ENCODE data around the gene SLC31A1.

Gene SLC31A1

GRCh38 chr9:113221003-113221799 lies at the start of gene SLC31A1, which contains the start of gene FKBP15:
Gene SLC31A1, plus strand, starts transcription at chr9:113221544. Its CDS starts 34,605 bp downstream, at chr9:113256149.
Gene FKBP15, minus strand, starts transcription at chr9:113221277. Its CDS starts 34 bp downstream, at chr9:113221243.
- no peak for TF ChIP-seq CTCF (IDR thresholded peaks at IDR 0.05; ENCODE audit: low read depth, low read length, missing control alignments)
- no peaks in the 10 kb centered on the region for H3K36me3 ChIP-seq (replicated peaks)
- peak within 1 kb of the TSS; percentile 72 for H3K27ac ChIP-seq
- DNase-seq = peak; percentile 99
- peak within 1 kb of the TSS; percentile 95 for H3K4me3 ChIP-seq (ENCODE audit: low read depth, low read length)
- in situ Hi-C loops (cut with HindIII; ENCODE audit: low pct_ligation_motif_present, low sequenced_read_pairs) = no loop called here
- no peaks in the 10 kb centered on the region for H3K27me3 ChIP-seq (replicated peaks)

- no peak overlapping the region for H3K27ac ChIP-seq
- in situ Hi-C loops (cut with HindIII; ENCODE audit: low pct_ligation_motif_present, low sequenced_read_pairs) = no loop called here
- no peak overlapping the region for H3K4me3 ChIP-seq (ENCODE audit: low read depth, low read length)
- H3K36me3 ChIP-seq (replicated peaks) = peaks cover 72% of the 10 kb centered on the region
- H3K27me3 ChIP-seq (replicated peaks) = no peaks in the 10 kb centered on the region
- no peak for TF ChIP-seq CTCF (IDR thresholded peaks at IDR 0.05; ENCODE audit: low read depth, low read length, missing control alignments)
- no peak for DNase-seq
Observed at GRCh38 chr9:113173341-113173740, 48.0 kb upstream of the SLC31A1 start.

GRCh38 chr9:113176803-113177202 lies 44.5 kb upstream of the SLC31A1 start:
- H3K4me3 ChIP-seq (ENCODE audit: low read depth, low read length) = no peak overlapping the region
- no peak for DNase-seq
- TF ChIP-seq CTCF (IDR thresholded peaks at IDR 0.05; ENCODE audit: low read depth, low read length, missing control alignments) = no peak
- in situ Hi-C loops (cut with HindIII; ENCODE audit: low pct_ligation_motif_present, low sequenced_read_pairs) = no loop called here
- H3K27me3 ChIP-seq (replicated peaks) = no peaks in the 10 kb centered on the region
- H3K27ac ChIP-seq = no peak overlapping the region
- H3K36me3 ChIP-seq (replicated peaks) = peaks cover 48% of the 10 kb centered on the region

- Histone ChIP-seq H3K36me3 (replicated peaks) (peaks cover 49% of the 10 kb centered on the region), H3K4me3 (ENCODE audit: low read depth, low read length) (no peak overlapping the region), H3K27me3 (replicated peaks) (no peaks in the 10 kb centered on the region), H3K27ac (no peak overlapping the region)
- in situ Hi-C loops (cut with HindIII; ENCODE audit: low pct_ligation_motif_present, low sequenced_read_pairs) = no loop called here
- no peak for DNase-seq
- TF ChIP-seq CTCF (IDR thresholded peaks at IDR 0.05; ENCODE audit: low read depth, low read length, missing control alignments) = no peak
Observed at GRCh38 chr9:113177251-113177650, 44.1 kb upstream of the SLC31A1 start.

- H3K4me3 ChIP-seq (ENCODE audit: low read depth, low read length) = no peak overlapping the region
- in situ Hi-C loops (cut with HindIII; ENCODE audit: low pct_ligation_motif_present, low sequenced_read_pairs) = no loop called here
- H3K27me3 ChIP-seq (replicated peaks) = no peaks in the 10 kb centered on the region
- DNase-seq = peak; percentile 20
- H3K27ac ChIP-seq = no peak overlapping the region
- H3K36me3 ChIP-seq (replicated peaks) = peaks cover 49% of the 10 kb centered on the region
- no peak for TF ChIP-seq CTCF (IDR thresholded peaks at IDR 0.05; ENCODE audit: low read depth, low read length, missing control alignments)
Observed at GRCh38 chr9:113178087-113178486, 43.3 kb upstream of the SLC31A1 start.
